Ramos (cell line): ENCODE results near the gene MVB12B.

Source experiments
- in situ Hi-C: fragments of 300-500 bp; cut with MboI; formaldehyde crosslinking; loops from one replicate; pipeline ENCODE4 v1.14.3; 2022; ENCODE audit warnings: low sequenced_read_pairs; ENCODE audit not compliant: unreplicated experiment

Gene MVB12B

DNA sequence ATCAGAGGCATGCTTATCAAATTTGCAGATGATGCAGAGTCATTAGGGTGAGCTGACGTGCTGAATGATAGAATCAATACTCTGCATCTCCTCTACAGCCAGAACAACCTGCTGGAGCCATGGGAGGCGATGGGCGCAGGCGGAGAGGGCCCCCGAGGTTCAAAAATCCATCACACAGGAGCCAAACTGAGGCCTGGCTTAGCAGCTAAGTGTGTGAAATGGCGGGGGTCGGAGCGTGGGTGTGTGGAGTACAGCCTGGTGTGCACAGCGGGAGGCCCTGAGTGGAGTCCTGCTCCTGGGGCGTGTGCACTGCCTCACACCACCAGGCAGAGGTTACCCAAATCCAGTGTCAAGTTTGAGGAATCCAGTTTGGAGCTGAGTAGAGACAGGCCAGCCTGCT is 73.2 kb downstream of the MVB12B start:
- in situ Hi-C loops = no loop called here

GRCh38 chr9:126400571-126400970 is 73.9 kb downstream of the MVB12B start:
- in situ Hi-C loops = no loop called here

DNA sequence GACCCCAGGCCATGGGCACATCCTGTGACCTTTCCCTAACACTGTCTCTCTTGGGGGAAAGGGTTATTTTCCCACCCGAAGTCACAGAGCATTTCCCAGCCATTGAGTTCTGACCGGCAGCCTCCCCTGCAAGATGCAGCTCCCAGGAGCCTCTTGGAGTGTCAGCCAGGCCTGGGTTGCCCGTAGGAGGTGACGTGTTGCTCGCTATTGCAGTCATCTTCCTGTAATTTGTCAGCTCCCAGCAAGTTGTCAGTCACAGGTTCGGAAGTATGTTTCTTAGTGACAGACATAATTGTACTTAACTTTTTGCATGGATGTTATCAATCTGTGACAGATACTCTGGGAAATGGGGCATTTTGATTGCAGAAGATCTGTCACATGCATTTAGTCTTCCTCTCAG is 74.5 kb downstream of the MVB12B start:
- in situ Hi-C loops = no loop called here

- in situ Hi-C loops = no loop called here
Measured at GRCh38 chr9:126401581-126401980, 75.0 kb downstream of the MVB12B start.

GRCh38 chr9:126403397-126403796 is 76.8 kb downstream of the MVB12B start:
- in situ Hi-C loops = no loop called here

- in situ Hi-C loops = no loop called here
Measured at GRCh38 chr9:126404459-126404858, 77.8 kb downstream of the MVB12B start.

DNA sequence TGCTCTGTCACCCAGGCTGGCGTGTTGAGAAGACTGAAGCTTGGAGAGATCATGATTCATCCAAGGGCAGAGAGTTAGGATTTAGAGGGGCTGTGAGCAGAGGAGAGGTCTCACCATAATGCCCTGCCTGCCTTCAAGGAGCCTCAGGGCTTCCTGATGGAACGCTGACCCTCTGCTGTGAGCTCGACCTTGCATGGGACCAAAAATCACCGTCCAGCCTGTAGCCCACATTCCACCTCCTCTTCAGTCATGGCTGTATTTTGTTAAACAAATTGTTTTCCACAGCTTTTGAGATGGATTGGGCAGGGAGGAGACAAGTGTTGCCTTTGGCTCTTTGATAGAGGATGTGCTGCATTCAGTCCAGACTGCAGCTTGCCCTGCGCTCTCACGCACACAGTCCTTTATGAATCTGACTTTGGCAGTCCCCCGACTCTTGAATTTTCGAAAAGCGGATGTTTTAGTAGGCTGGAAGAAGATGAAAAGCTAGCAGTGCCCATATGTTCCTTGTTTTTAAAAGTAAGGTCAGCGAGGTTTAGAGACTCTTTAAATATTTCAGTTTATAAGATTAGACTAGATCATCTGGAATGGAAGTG is 79.5 kb downstream of the MVB12B start:
- in situ Hi-C loops = no loop called here

GRCh38 chr9:126407114-126407870 is 80.7 kb downstream of the MVB12B start:
- in situ Hi-C loops = no loop called here

GRCh38 chr9:126408004-126408403 is 81.4 kb downstream of the MVB12B start:
- in situ Hi-C loops = no loop called here

DNA sequence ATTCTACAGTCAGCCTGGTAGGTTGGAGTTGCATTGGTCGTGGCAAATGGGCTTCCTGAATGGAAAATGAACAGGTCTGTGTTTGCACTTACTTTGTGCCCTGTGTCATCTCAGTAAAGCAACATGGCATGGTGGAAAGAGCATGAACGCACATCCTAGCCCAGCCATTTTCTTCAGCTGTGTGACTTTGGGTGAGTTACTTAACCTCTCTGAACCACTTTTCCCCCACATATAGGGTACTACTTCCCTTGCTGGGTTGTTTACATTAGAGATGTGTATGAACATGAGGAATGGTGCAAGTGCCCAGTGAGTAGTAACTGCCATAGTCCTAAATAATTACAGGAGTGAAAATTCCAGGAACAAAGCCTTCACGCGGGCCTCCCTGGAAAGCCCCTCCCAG is 83.6 kb downstream of the MVB12B start:
- in situ Hi-C loops = no loop called here

GRCh38 chr9:126411225-126411947 is 84.8 kb downstream of the MVB12B start:
- in situ Hi-C loops = no loop called here

GRCh38 chr9:126411948-126412284 is 85.3 kb downstream of the MVB12B start:
- in situ Hi-C loops = no loop called here

GRCh38 chr9:126412905-126413304 is 86.3 kb downstream of the MVB12B start:
- in situ Hi-C loops = no loop called here

- in situ Hi-C loops = no loop called here
Measured at GRCh38 chr9:126413391-126414068, 86.9 kb downstream of the MVB12B start.

GRCh38 chr9:126415741-126416370 is 89.2 kb downstream of the MVB12B start:
- in situ Hi-C loops = no loop called here

DNA sequence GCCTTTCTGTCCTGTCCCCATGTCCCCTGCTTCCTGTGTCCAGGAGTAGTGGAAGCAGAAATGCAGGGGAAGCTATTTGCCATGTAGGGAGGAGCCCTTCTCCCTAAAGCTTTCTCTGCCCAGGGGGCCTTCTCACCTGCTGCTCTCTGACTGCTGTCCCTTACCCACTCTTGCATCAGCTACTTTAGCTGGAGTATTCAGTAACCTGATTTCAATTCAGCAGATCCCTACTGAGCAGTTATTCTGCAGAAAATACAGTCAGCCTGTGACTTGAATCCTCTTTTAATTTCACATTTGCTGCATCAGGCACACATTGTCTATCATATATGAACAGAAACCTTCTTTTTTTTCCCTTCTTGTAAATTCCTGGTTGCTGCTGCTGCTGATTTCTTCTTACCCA is 90.4 kb downstream of the MVB12B start:
- in situ Hi-C loops = no loop called here

GRCh38 chr9:126417684-126418083 is 91.1 kb downstream of the MVB12B start:
- in situ Hi-C loops = no loop called here

DNA sequence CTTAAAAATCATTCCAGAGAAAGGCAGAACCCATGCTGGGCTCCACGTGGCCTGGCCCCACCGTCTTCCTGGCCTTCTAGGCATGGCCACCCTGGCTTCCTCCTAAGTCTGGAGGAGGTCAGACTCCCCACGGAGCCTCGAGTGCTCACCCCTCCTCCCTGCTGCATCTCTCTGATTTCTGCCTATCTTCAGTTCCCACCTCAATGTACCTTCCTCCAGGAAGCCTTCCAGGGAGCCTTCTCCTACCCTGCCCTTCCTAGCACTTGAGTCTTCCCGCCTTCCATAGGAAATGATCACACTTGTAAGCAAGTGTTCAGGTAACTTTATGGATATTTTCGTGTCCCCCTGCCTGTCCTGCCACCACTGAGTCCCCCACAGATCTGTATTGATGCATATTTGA is 92.0 kb downstream of the MVB12B start:
- in situ Hi-C loops = no loop called here

GRCh38 chr9:126419475-126419874 is 92.8 kb downstream of the MVB12B start:
- in situ Hi-C loops = no loop called here

DNA sequence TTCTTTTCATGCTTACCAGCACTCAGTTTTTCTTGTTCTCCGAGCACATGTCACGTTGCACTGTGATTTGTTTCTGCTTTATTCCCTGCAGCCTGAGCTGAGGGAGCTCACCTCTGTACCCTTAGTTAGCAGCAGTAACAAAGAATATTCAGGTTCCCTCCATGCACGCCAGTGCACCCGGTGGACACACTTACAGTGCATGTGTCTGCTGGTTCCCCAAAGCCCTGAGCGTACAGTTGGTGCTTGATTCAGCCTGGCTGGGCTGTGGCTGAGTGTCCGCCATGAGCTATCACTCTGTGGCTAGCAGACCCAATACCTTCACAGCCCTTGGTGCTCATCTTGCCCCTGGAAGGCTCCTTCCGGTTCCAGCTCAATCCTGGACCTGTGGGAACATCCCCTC is 93.5 kb downstream of the MVB12B start:
- in situ Hi-C loops = no loop called here
